WTC11 (cell line): ENCODE measurements around the gene LHFPL6. TPM values are rescaled to one million over a fixed set of nuclear protein-coding genes. Genes with fewer than 3 reads are reported as not detected.
"Not testable (repeated sequence)": the region's sequence is repeated elsewhere in the genome, so short reads cannot be mapped to it uniquely, and the experiment has no call there.

Experiments
- ATAC-seq: fragments of 200-7000 bp; cut with Tn5 transposase; 2 replicates; pipeline ENCODE4 v1.10.0; 2021; ENCODE audit warnings: mild to moderate bottlenecking, moderate library complexity
- CTCF ChIA-PET: fragments of 300-600 bp; sonication (Branson Sonifier 250); formaldehyde crosslinking; loops from one replicate; lab custom pipeline; 2021; ENCODE audit warnings: antibody characterized with exemption; lab: Charles Lee
- POLR2A ChIA-PET: fragments of 350-600 bp; sonication (Branson Sonifier 250); formaldehyde crosslinking; loops from one replicate; lab custom pipeline; 2021; ENCODE audit warnings: antibody characterized with exemption; lab: Charles Lee
- DNase-seq: peaks from one replicate; pipeline ENCODE4 v3.0.0; 2021; ENCODE audit warnings: low spot score
- H3K27ac Mint-ChIP-seq: 2 replicates; pipeline ENCODE4 v1.8.0; 2021; ENCODE audit warnings: mixed read lengths
- H3K27me3 Mint-ChIP-seq: 2 replicates; pipeline ENCODE4 v1.8.0; 2021; ENCODE audit warnings: low read depth, mild to moderate bottlenecking, moderate library complexity, mixed read lengths
- H3K36me3 Mint-ChIP-seq: 2 replicates; pipeline ENCODE4 v1.8.0; 2021; ENCODE audit warnings: mixed read lengths
- H3K4me1 Mint-ChIP-seq: 2 replicates; pipeline ENCODE4 v1.8.0; 2022; ENCODE audit warnings: mixed read lengths
- H3K4me3 Mint-ChIP-seq: 2 replicates; pipeline ENCODE4 v1.8.0; 2021; ENCODE audit warnings: mild to moderate bottlenecking, moderate library complexity, mixed read lengths
- H3K9me3 Mint-ChIP-seq: 2 replicates; pipeline ENCODE4 v1.8.0; 2021; ENCODE audit warnings: mixed read lengths
- ATF1 ChIP-seq: sonication (generic); formaldehyde crosslinking; IDR thresholded peaks from 2 replicates; pipeline ENCODE4 v1.8.1; 2023; ENCODE audit warnings: mild to moderate bottlenecking, moderate library complexity, missing genetic modification reagents
- CTCF ChIP-seq: fragments of 200-600 bp; IDR thresholded peaks from 2 replicates; pipeline ENCODE4 v1.8.0; 2022; ENCODE audit warnings: antibody characterized with exemption
- GTF2I ChIP-seq: fragments of 250-450 bp; sonication (Bioruptor Pico); conservative IDR thresholded peaks from 2 replicates; pipeline ENCODE4 v1.4.0; 2021; ENCODE audit warnings: mild to moderate bottlenecking
- HMGA2 ChIP-seq: fragments of 250-450 bp; sonication (Bioruptor Pico); IDR thresholded peaks from 2 replicates; pipeline ENCODE4 v1.4.0; 2021; ENCODE audit warnings: mild to moderate bottlenecking, moderate library complexity
- NFATC4 ChIP-seq: fragments of 250-450 bp; sonication (Bioruptor Pico); IDR thresholded peaks from 2 replicates; pipeline ENCODE4 v1.9.0; 2021; ENCODE audit warnings: mild to moderate bottlenecking
- NR3C1 ChIP-seq: sonication (generic); formaldehyde crosslinking; conservative IDR thresholded peaks from 2 replicates; pipeline ENCODE4 v1.8.1; 2023; ENCODE audit warnings: low read depth, mild to moderate bottlenecking, missing genetic modification reagents
- SOX15 ChIP-seq: fragments of 250-450 bp; sonication (Bioruptor Pico); IDR thresholded peaks from 2 replicates; pipeline ENCODE4 v1.9.0; 2021; ENCODE audit warnings: mild to moderate bottlenecking
- ZNF232 ChIP-seq: sonication (generic); formaldehyde crosslinking; IDR thresholded peaks from 2 replicates; pipeline ENCODE4 v1.8.0; 2022; ENCODE audit warnings: mild to moderate bottlenecking, missing genetic modification reagents
- ZNF281 ChIP-seq: sonication (generic); formaldehyde crosslinking; IDR thresholded peaks from 2 replicates; pipeline ENCODE4 v1.8.0; 2023; ENCODE audit warnings: mild to moderate bottlenecking, missing genetic modification reagents
- ZNF532 ChIP-seq: fragments of 250-450 bp; sonication (Bioruptor Pico); IDR thresholded peaks from 2 replicates; pipeline ENCODE4 v1.9.0; 2021; ENCODE audit warnings: mild to moderate bottlenecking, borderline replicate concordance
- total RNA-seq: library from RNA; stranded (reverse); gene quantifications from 3 replicates; pipeline ENCODE4 v1.2.3, GENCODE V29; 2021
- TF ChIP-seq, protein P1 (sequence below): sonication (generic); formaldehyde crosslinking; IDR thresholded peaks from 2 replicates; pipeline ENCODE4 v1.8.1; 2022; ENCODE audit warnings: low read depth, missing genetic modification reagents, borderline replicate concordance
- TF ChIP-seq, protein P2 (sequence below): sonication (generic); formaldehyde crosslinking; IDR thresholded peaks from 2 replicates; pipeline ENCODE4 v1.8.0; 2022; ENCODE audit warnings: mild to moderate bottlenecking, missing genetic modification reagents
- TF ChIP-seq, protein P3 (sequence below): fragments of 250-450 bp; sonication (Bioruptor Pico); IDR thresholded peaks from 2 replicates; pipeline ENCODE4 v1.9.0; 2021; ENCODE audit warnings: mild to moderate bottlenecking
- TF ChIP-seq, protein P4 (sequence below): fragments of 250-450 bp; sonication (Bioruptor Pico); IDR thresholded peaks from 2 replicates; pipeline ENCODE4 v2.1.2; 2022; ENCODE audit warnings: mild to moderate bottlenecking, moderate library complexity

The LHFPL6 gene
- total RNA-seq, 1 experiment from 2014 or later, result 4.5 TPM

DNA sequence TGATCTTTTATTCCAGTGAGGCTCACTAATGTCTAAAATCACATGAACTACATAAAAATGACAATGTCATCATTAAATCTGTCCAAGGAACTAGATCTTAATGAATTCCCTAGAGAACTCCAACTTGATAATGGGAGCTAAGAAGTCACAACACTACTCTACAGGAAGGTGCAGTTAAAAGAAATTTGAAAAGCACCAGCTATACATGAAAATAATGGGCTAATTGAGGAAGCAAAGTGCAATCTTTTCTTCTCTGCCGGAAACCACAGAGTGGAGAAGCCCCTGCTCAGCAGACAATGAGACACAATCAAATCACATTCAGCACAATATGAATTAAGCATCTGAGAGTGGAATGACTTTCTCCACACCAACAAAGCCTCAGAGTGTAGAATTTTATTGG is 261.7 kb downstream of the LHFPL6 start:
- Mint-ChIP-seq H3K27me3 (peaks cover 13% of the 10 kb centered on the region), H3K4me3 (no peak overlapping the region), H3K4me1 (peaks cover 11% of the 10 kb centered on the region), H3K36me3 (no peaks in the 10 kb centered on the region), H3K27ac (no peak overlapping the region), H3K9me3 (no peaks in the 10 kb centered on the region)
- POLR2A ChIA-PET, result no interaction called here
- DNase-seq (no peak), ATAC-seq (no peak)
- TF ChIP-seq, protein P1, sequence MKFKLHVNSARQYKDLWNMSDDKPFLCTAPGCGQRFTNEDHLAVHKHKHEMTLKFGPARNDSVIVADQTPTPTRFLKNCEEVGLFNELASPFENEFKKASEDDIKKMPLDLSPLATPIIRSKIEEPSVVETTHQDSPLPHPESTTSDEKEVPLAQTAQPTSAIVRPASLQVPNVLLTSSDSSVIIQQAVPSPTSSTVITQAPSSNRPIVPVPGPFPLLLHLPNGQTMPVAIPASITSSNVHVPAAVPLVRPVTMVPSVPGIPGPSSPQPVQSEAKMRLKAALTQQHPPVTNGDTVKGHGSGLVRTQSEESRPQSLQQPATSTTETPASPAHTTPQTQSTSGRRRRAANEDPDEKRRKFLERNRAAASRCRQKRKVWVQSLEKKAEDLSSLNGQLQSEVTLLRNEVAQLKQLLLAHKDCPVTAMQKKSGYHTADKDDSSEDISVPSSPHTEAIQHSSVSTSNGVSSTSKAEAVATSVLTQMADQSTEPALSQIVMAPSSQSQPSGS (CRISPR knock-in tag), result no peak
- TF ChIP-seq NR3C1 (CRISPR knock-in tag) (no peak), SOX15 (CRISPR knock-in tag) (no peak), GTF2I (CRISPR knock-in tag) (no peak), ZNF232 (CRISPR knock-in tag) (no peak), CTCF (no peak), ZNF281 (CRISPR knock-in tag) (no peak)
- TF ChIP-seq, protein P2, sequence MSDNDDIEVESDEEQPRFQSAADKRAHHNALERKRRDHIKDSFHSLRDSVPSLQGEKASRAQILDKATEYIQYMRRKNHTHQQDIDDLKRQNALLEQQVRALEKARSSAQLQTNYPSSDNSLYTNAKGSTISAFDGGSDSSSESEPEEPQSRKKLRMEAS (CRISPR knock-in tag), result no peak
- CTCF ChIA-PET, result interaction anchor here (1.2 to 1.6 kb wide), 2 partner anchors 271 to 275 kb away, joined by 3 to 4 read pairs; no protein-coding TSS in a partner anchor

DNA sequence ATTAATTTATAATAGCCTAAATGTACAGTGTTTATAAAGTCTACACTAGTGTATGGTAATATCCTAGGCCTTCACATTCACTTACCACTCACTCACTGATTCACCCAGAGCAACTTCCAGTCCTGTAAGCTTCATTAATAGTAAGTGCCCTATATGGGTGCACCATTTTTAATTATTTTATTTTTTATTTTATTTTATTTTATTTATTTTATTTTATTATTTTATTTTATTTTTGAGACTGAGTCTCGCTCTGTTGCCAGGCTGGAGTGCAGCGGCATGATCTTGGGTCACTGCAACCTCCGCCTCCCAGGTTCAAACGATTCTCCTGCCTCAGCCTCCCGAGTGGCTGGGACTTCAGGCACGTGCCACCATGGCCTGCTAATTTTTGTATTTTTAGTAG is 264.9 kb downstream of the LHFPL6 start:
- CTCF ChIA-PET, POLR2A ChIA-PET, DNase-seq, H3K9me3 Mint-ChIP-seq, H3K4me3 Mint-ChIP-seq, H3K27ac Mint-ChIP-seq, H3K36me3 Mint-ChIP-seq, H3K27me3 Mint-ChIP-seq, ATAC-seq: not testable (repeated sequence)
- TF ChIP-seq HMGA2 (CRISPR knock-in tag), result peak; percentile 97
- H3K4me1 Mint-ChIP-seq, result peaks cover 11% of the 10 kb centered on the region

DNA sequence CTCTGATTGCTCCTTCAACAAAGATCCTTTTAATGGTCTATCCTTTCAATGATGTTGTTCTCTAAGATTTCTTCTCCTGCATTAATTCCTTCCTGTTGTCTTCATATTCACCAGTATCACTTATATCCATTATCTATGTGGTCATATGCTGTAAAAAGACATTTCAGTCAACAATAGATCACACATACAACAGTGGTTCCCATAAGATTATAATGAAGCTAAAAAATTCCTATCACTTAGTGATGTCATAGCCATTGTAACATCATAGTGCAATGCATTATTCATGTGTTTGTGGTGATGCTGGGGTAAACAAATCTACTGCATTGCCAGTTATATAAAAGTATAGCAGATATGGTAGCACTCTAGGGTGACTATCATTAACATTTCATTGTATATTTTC is 266.1 kb downstream of the LHFPL6 start:
- Mint-ChIP-seq H3K4me1 (peaks cover 11% of the 10 kb centered on the region), H3K4me3 (no peak overlapping the region), H3K27me3 (peaks cover 5% of the 10 kb centered on the region), H3K27ac (no peak overlapping the region), H3K9me3 (peaks cover 17% of the 10 kb centered on the region), H3K36me3 (peaks cover 12% of the 10 kb centered on the region)
- ATAC-seq (no peak), DNase-seq (no peak)
- CTCF ChIA-PET, result no interaction called here
- POLR2A ChIA-PET, result no interaction called here
- TF ChIP-seq, protein P3, sequence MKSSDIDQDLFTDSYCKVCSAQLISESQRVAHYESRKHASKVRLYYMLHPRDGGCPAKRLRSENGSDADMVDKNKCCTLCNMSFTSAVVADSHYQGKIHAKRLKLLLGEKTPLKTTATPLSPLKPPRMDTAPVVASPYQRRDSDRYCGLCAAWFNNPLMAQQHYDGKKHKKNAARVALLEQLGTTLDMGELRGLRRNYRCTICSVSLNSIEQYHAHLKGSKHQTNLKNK (CRISPR knock-in tag), result no peak
- TF ChIP-seq ATF1 (CRISPR knock-in tag) (no peak), ZNF532 (CRISPR knock-in tag) (no peak), NFATC4 (CRISPR knock-in tag) (no peak)
- TF ChIP-seq, protein P1 (CRISPR knock-in tag), result no peak
- TF ChIP-seq, protein P4, sequence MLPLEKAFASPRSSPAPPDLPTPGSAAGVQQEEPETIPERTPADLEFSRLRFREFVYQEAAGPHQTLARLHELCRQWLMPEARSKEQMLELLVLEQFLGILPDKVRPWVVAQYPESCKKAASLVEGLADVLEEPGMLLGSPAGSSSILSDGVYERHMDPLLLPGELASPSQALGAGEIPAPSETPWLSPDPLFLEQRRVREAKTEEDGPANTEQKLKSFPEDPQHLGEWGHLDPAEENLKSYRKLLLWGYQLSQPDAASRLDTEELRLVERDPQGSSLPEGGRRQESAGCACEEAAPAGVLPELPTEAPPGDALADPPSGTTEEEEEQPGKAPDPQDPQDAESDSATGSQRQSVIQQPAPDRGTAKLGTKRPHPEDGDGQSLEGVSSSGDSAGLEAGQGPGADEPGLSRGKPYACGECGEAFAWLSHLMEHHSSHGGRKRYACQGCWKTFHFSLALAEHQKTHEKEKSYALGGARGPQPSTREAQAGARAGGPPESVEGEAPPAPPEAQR (CRISPR knock-in tag), result no peak
